GM19351 (cell line): ENCODE results near the gene MAGEB4.

ENCODE experiments used
- ATAC-seq: cut with Tn5 transposase; IDR thresholded peaks from one replicate; pipeline ENCODE4 v1.9.1; 2021; ENCODE audit warnings: mild to moderate bottlenecking, moderate library complexity; ENCODE audit not compliant: unreplicated experiment

The MAGEB4 gene

GRCh38 chrX:30283456-30284200 is 41.8 kb downstream of the MAGEB4 start:
- no peak for ATAC-seq
